Stimulated activated CD4-positive, alpha-beta T cell treated with anti-CD3 and anti-CD28 coated beads, Interleukin-12 subunit alpha, Interleukin-12 subunit beta, amount 100 ng/mL, for 24 hours (primary cell): ENCODE results near the gene KIFBP.
"Not testable (repeated sequence)": the region's sequence is repeated elsewhere in the genome, so short reads cannot be mapped to it uniquely, and the experiment has no call there.

Experiments
- DNase-seq, 2 experiments: peaks; one replicate each; pipeline ENCODE4 v3.0.0-alpha.2; 2020; ENCODE audit warnings: low read depth in 2 of 2

Gene KIFBP

GRCh38 chr10:68988530-68989316 is at the start of gene KIFBP:
TSS of gene KIFBP (plus strand) at chr10:68988803. CDS start at chr10:68988833, 30 bp downstream.
- DNase-seq: peak; percentile 70 to 82

GRCh38 chr10:68938884-68939283 is 49.7 kb upstream of the KIFBP start:
- no peak for DNase-seq

- not testable (repeated sequence) for DNase-seq
Measured at GRCh38 chr10:68940917-68941316, 47.7 kb upstream of the KIFBP start.

GRCh38 chr10:68950598-68950997 is 38.0 kb upstream of the KIFBP start:
- DNase-seq: no peak

- DNase-seq: no peak
Measured at GRCh38 chr10:68954904-68955303, 33.7 kb upstream of the KIFBP start.

GRCh38 chr10:68955355-68955831 is 33.2 kb upstream of the KIFBP start:
- DNase-seq: peak in 1 of 2 experiments; percentile 5

GRCh38 chr10:68955832-68956532 is 32.6 kb upstream of the KIFBP start, which contains the start of gene DDX21:
TSS of gene DDX21 (plus strand) at chr10:68956170. CDS start at chr10:68956226, 56 bp downstream.
- DNase-seq: peak; percentile 84 to 85

DNA sequence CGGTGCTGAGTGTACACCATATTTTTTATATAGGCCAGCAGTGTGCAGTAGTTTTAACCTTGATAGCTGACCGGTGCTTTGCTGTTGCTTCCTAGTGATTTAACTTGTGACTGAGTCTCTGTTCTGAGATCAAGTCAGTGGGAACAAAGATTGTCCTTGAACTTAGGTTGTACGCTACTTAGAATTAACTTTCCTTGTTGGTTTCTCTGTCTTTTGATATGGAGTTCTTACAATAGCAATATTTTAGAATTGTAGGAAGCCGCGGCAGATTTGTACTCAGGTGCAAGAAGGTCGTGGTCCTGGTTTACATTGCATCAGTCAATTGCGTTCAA is 31.4 kb upstream of the KIFBP start:
- no peak for DNase-seq

- DNase-seq: no peak
Measured at GRCh38 chr10:68957654-68958053, 30.9 kb upstream of the KIFBP start.

- no peak for DNase-seq
Measured at GRCh38 chr10:68959695-68960527, 28.7 kb upstream of the KIFBP start.

DNA sequence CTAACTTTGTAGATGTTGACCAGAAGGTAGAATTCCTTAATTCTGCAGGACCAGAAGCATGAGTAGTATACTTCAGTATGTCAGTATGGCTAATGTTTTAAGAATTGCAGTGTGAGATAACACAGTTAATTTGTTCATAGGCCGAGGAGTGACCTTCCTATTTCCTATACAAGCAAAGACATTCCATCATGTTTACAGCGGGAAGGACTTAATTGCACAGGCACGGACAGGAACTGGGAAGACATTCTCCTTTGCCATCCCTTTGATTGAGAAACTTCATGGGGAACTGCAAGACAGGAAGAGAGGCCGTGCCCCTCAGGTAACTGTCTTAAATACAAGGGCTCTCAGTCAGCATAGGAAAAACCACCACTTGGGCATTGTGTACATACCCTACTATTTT is 25.5 kb upstream of the KIFBP start:
- DNase-seq: no peak

DNA sequence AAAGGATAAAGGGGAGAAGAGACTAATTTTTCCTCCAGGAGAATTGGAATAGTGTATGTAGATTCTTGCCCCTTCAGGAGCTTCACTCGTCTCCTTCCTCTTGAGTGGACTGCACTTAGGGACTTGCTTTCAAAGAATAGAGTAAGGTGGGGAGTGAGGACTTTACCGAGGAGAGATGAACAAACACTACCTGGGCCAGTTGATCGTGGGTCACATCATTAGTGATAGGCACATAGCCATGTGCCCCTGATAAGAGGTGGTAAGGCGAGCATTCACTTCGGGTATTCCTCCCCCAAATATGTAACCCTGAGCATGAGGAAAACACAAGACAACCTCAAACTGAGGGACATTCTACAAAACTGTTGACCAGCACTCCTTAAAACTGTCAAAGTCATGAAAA is 14.6 kb upstream of the KIFBP start:
- DNase-seq: no peak

DNA sequence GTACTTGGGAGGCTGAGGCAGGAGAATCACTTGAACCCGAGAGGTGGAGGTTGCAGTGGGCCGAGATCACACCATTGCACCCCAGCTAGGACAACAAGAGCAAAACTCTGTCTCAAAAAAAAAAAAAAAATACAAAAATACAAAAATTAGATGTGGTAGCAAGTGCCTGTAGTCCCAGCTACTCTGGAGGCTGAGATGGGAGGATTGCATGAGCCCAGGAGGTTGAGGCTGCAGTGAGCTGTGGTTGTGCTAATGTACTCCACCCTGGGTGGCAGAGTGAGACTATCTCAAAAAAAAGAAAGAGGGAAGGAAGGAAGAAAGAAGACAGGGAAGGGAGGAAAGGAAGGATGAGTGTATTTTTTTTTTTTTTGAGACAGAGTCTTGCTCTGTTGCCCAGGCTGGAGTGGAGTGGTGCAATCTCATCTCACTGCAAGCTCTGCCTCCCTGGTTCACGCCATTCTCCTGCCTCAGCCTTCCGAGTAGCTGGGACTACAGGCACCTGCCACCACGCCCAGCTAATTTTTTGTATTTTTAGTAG is 12.6 kb upstream of the KIFBP start:
- not testable (repeated sequence) for DNase-seq

GRCh38 chr10:68979738-68980137 is 8.9 kb upstream of the KIFBP start:
- DNase-seq: not testable (repeated sequence)

DNA sequence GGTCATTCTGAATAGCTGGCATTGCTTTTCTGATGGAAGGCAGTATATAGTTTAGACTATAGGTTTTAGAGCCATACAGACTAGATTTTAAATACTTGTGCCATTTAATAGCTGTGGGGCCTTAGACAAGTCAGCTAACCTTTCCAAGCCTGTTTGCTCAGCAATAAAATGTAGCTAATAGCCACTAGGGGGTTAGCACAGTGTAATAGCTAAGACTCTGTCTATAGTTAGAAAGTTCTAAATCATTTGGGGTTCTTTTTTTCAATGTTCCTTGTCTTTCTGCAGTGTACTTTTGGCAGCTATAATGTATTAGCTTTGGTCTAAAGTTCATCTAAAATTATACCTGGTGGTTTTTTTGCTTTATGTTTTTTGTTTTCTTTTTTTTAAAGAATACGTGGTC is 7.5 kb upstream of the KIFBP start:
- DNase-seq: no peak

- DNase-seq: no peak
Measured at GRCh38 chr10:68982389-68982788, 6.2 kb upstream of the KIFBP start.

DNA sequence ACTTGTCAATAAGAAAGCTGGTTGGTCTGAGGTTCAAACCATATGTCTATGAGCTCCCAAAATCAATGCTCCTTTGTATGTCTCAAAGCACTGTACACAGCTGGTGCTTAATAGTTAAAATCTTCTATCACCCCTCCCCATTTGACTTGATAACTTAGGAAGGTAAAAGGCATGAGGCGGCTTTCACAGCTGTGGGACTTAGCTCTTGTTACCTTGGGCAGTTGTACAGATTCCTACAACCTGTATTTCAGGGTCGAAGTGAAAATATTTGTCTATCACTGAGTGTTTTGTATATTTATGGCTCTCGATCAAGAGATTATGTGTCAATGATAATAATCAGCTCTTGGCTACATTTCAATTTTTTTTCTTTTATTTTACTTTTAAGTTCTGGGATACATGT is 992 bp upstream of the KIFBP start:
- DNase-seq: no peak

- no peak for DNase-seq
Measured at GRCh38 chr10:68989317-68989990, 851 bp downstream of the KIFBP start.

- no peak for DNase-seq
Measured at GRCh38 chr10:68992636-68993440, 4.2 kb downstream of the KIFBP start.

DNA sequence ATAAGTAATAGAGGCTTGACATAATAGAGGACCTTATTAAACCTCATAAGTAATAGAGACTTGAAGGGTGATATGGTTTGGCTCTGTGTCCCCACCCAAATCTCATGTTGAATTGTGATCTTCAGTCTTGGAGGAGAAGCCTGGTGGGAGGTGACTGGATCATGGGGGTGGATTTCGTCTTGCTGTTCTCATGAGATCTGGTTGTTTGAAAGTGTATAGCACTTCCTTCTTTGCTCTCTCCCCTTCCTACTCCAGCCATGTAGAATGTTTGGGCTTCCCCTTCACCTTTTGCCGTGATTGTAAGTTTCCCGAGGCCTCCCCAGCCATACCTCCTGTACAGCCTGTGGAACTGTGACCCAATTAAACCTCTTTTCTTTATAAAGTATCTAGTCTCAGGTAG is 8.6 kb downstream of the KIFBP start:
- no peak for DNase-seq
